ENCODE data around the gene TMEM258. TPM values are rescaled to one million over a fixed set of nuclear protein-coding genes. Genes with fewer than 3 reads are reported as not detected.

The TMEM258 gene
- total and polyA plus RNA-seq, 10 of the 15 experiments (the other 5 are each of a cell fraction or from before 2014, with no cell fraction given), result 160 to 840 (median 326) TPM

GRCh38 chr11:61838921-61839320 is 46.5 kb upstream of the TMEM258 start:
- SMC1A ChIA-PET (ENCODE audit: uncharacterized antibody, unreplicated experiment), result interaction anchor here (0.5 to 1.1 kb wide), 2 partner anchors 24 to 254 kb away, joined by 3 read pairs; no protein-coding TSS in a partner anchor
- Histone ChIP-seq H3K4me3 (no peak overlapping the region), H2AFZ (ENCODE audit: control insufficient read depth, low read depth, low read length) (no peak overlapping the region), H3K27ac (ENCODE audit: control insufficient read depth, insufficient read depth) (no peak overlapping the region), H3K79me2 (ENCODE audit: control insufficient read depth, insufficient read depth, low read length) (peaks cover 32% of the 10 kb centered on the region), H3K9ac (ENCODE audit: control insufficient read depth, insufficient read depth, low read length) (no peak overlapping the region), H3K4me2 (ENCODE audit: control insufficient read depth, insufficient read depth) (no peak overlapping the region), H3K27me3 (replicated peaks in 1 of 2; ENCODE audit: control insufficient read depth in 2 of 2, insufficient read depth in 2 of 2, low read length in 1 of 2) (no peaks in the 10 kb centered on the region), H3K9me3 (replicated peaks; ENCODE audit: control insufficient read depth, insufficient read depth, low read length) (no peaks in the 10 kb centered on the region), H3K36me3 (ENCODE audit: control insufficient read depth in 2 of 2, insufficient read depth in 2 of 2, low read length in 1 of 2) (peaks cover 29 to 37% of the 10 kb centered on the region in 2 experiments), H4K20me1 (ENCODE audit: control insufficient read depth, insufficient read depth) (no peaks in the 10 kb centered on the region), H3K4me1 (ENCODE audit: control insufficient read depth, insufficient read depth, low read length) (peaks cover 16% of the 10 kb centered on the region)
- in situ Hi-C loops (cut with MboI), result no loop called here
- 80% methylated on average over 10 of the region's 10 CpGs for WGBS (ENCODE audit: insufficient coverage, insufficient replicate concordance, low lambda C conversion rate, missing lambda C conversion rate)
- RAD21 ChIA-PET (ENCODE audit: unreplicated experiment), result interaction anchor here (1.6 kb wide), 1 partner anchor 24 kb away, joined by 3 read pairs; no protein-coding TSS in a partner anchor
- no peak for FAIRE-seq
- TF ChIP-seq MTA3 (IDR thresholded peaks at IDR 0.05; ENCODE audit: borderline replicate concordance, low read length) (no peak), SRF (IDR thresholded peaks at IDR 0.05; ENCODE audit: low read depth in 2 of 2, low read length in 2 of 2) (no peak), NRF1 (conservative IDR thresholded peaks at IDR 0.05; ENCODE audit: low read depth, low read length) (no peak), SREBF1 (IDR thresholded peaks at IDR 0.05; ENCODE audit: low read length) (no peak), IRF5 (IDR thresholded peaks at IDR 0.05; ENCODE audit: borderline replicate concordance) (no peak), IRF4 (IDR thresholded peaks at IDR 0.05; ENCODE audit: low read depth, low read length) (no peak), SP1 (IDR thresholded peaks at IDR 0.05; ENCODE audit: low read depth, low read length) (no peak), RBBP5 (conservative IDR thresholded peaks at IDR 0.05) (no peak), BCL11A (IDR thresholded peaks at IDR 0.05; ENCODE audit: low read depth, low read length) (no peak), MEF2B (IDR thresholded peaks at IDR 0.05; ENCODE audit: partially characterized antibody, poor library complexity, severe bottlenecking) (no peak), PAX8 (IDR thresholded peaks at IDR 0.05) (no peak), NR2C2 (IDR thresholded peaks at IDR 0.05; ENCODE audit: borderline replicate concordance, control insufficient read depth, insufficient read length, low read depth) (no peak), ZNF274 (IDR thresholded peaks at IDR 0.05; ENCODE audit: insufficient read depth, insufficient read length) (no peak), BMI1 (IDR thresholded peaks at IDR 0.05; ENCODE audit: borderline replicate concordance) (no peak), ETV6 (conservative IDR thresholded peaks at IDR 0.05 in 1 of 2, IDR thresholded peaks at IDR 0.05 in 1 of 2; ENCODE audit: borderline replicate concordance in 1 of 2, low read depth in 1 of 2) (no peak), ZNF24 (IDR thresholded peaks at IDR 0.05) (no peak), CEBPB (IDR thresholded peaks at IDR 0.05; ENCODE audit: borderline replicate concordance in 1 of 2, low read depth in 2 of 2, low read length in 2 of 2) (no peak)
- ATAC-seq, result no peak
- no peak for DNase-seq (ENCODE audit: low read depth, low spot score)
- CTCF ChIA-PET, result interaction anchor here (1.1 to 1.5 kb wide), 2 partner anchors 41 to 269 kb away, joined by 3 read pairs; no protein-coding TSS in a partner anchor
- POLR2A ChIA-PET, result interaction anchor here (0.6 to 0.8 kb wide), 2 partner anchors 41 to 236 kb away, joined by 3 to 4 read pairs; no protein-coding TSS in a partner anchor
- BruUV-seq (replicated peaks), result no TSS peak
- intact Hi-C loops (cut with micrococcal nuclease; ENCODE audit: unreplicated experiment), result no loop called here

Measured in GM12878 (cell line).